ENCODE results near the gene PDSS2. TPM values are rescaled to one million over a fixed set of nuclear protein-coding genes. Genes with fewer than 3 reads are reported as not detected.

Gene PDSS2
- total and polyA plus RNA-seq, 4 donors = 10.5 to 20.9 (median 16.0) TPM

DNA sequence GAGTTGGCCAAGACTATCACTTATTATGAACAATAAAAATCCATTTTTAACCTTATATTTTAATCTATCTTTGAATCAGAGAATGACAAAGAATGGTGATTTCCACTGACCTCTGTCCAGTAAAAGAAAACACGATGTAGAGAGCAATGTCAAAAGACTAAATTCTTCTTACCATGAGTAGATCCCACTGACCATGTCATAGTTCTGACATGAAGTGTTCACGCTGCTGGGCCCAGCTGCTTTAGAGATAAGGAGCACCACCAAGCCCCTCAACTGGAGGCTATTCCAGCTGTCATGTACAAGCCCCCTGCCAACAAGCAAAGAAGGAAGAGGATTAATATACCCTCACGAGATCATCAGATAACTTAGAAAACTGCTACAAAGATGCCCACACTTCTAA lies 125.3 kb downstream of the PDSS2 start:
- Histone ChIP-seq H3K36me3 (ENCODE audit: control insufficient read depth in 4 of 4, insufficient read depth in 3 of 4, low read depth in 1 of 4, low read length in 3 of 4) (no peaks in the 10 kb centered on the region), H3K27me3 (ENCODE audit: control insufficient read depth in 4 of 4, insufficient read depth in 4 of 4, low read length in 3 of 4) (no peaks in the 10 kb centered on the region), H3K4me1 (ENCODE audit: control insufficient read depth in 4 of 4, insufficient read depth in 4 of 4, low read length in 3 of 4) (peaks cover 0 to 11% (median 2%) of the 10 kb centered on the region in 4 donors), H3K9me3 (ENCODE audit: control insufficient read depth in 4 of 4, low read length in 3 of 4) (no peaks in the 10 kb centered on the region), H3K27ac (ENCODE audit: low read depth in 1 of 2, low read length in 2 of 2) (no peak overlapping the region), H3K4me3 (ENCODE audit: low read depth in 1 of 3, low read length in 3 of 3) (no peak overlapping the region), H3K9ac (ENCODE audit: low read depth in 1 of 2, low read length in 2 of 2) (no peak overlapping the region)
- 96% methylated on average over 3 of the region's 3 CpGs for WGBS
- TF ChIP-seq RXRA (IDR thresholded peaks at IDR 0.05) = no peak
- no peak for TF ChIP-seq TAF1 (conservative IDR thresholded peaks at IDR 0.05)
- TF ChIP-seq GABPA (IDR thresholded peaks at IDR 0.05 in 1 of 2, conservative IDR thresholded peaks at IDR 0.05 in 1 of 2) = no peak
- no peak for TF ChIP-seq SP1 (IDR thresholded peaks at IDR 0.05)
- no peak for TF ChIP-seq FOXA2 (IDR thresholded peaks at IDR 0.05)
- no peak for TF ChIP-seq YY1 (IDR thresholded peaks at IDR 0.05)
- TF ChIP-seq NR2F2 (IDR thresholded peaks at IDR 0.05) = no peak
- TF ChIP-seq, protein P1, sequence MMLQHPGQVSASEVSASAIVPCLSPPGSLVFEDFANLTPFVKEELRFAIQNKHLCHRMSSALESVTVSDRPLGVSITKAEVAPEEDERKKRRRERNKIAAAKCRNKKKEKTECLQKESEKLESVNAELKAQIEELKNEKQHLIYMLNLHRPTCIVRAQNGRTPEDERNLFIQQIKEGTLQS (IDR thresholded peaks at IDR 0.05) = no peak
- TF ChIP-seq JUND (IDR thresholded peaks at IDR 0.05) = no peak
- TF ChIP-seq, protein P2, sequence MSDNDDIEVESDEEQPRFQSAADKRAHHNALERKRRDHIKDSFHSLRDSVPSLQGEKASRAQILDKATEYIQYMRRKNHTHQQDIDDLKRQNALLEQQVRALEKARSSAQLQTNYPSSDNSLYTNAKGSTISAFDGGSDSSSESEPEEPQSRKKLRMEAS (IDR thresholded peaks at IDR 0.05) = no peak
- TF ChIP-seq HNF4G (IDR thresholded peaks at IDR 0.05) = no peak
- TF ChIP-seq, protein P3, sequence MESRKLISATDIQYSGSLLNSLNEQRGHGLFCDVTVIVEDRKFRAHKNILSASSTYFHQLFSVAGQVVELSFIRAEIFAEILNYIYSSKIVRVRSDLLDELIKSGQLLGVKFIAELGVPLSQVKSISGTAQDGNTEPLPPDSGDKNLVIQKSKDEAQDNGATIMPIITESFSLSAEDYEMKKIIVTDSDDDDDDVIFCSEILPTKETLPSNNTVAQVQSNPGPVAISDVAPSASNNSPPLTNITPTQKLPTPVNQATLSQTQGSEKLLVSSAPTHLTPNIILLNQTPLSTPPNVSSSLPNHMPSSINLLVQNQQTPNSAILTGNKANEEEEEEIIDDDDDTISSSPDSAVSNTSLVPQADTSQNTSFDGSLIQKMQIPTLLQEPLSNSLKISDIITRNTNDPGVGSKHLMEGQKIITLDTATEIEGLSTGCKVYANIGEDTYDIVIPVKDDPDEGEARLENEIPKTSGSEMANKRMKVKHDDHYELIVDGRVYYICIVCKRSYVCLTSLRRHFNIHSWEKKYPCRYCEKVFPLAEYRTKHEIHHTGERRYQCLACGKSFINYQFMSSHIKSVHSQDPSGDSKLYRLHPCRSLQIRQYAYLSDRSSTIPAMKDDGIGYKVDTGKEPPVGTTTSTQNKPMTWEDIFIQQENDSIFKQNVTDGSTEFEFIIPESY (IDR thresholded peaks at IDR 0.05) = no peak
- TF ChIP-seq, protein P4, sequence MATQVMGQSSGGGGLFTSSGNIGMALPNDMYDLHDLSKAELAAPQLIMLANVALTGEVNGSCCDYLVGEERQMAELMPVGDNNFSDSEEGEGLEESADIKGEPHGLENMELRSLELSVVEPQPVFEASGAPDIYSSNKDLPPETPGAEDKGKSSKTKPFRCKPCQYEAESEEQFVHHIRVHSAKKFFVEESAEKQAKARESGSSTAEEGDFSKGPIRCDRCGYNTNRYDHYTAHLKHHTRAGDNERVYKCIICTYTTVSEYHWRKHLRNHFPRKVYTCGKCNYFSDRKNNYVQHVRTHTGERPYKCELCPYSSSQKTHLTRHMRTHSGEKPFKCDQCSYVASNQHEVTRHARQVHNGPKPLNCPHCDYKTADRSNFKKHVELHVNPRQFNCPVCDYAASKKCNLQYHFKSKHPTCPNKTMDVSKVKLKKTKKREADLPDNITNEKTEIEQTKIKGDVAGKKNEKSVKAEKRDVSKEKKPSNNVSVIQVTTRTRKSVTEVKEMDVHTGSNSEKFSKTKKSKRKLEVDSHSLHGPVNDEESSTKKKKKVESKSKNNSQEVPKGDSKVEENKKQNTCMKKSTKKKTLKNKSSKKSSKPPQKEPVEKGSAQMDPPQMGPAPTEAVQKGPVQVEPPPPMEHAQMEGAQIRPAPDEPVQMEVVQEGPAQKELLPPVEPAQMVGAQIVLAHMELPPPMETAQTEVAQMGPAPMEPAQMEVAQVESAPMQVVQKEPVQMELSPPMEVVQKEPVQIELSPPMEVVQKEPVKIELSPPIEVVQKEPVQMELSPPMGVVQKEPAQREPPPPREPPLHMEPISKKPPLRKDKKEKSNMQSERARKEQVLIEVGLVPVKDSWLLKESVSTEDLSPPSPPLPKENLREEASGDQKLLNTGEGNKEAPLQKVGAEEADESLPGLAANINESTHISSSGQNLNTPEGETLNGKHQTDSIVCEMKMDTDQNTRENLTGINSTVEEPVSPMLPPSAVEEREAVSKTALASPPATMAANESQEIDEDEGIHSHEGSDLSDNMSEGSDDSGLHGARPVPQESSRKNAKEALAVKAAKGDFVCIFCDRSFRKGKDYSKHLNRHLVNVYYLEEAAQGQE (IDR thresholded peaks at IDR 0.05) = no peak
- TF ChIP-seq HNF4A (conservative IDR thresholded peaks at IDR 0.05) = no peak
- TF ChIP-seq RAD21 (IDR thresholded peaks at IDR 0.05) = no peak
- TF ChIP-seq, protein P5, sequence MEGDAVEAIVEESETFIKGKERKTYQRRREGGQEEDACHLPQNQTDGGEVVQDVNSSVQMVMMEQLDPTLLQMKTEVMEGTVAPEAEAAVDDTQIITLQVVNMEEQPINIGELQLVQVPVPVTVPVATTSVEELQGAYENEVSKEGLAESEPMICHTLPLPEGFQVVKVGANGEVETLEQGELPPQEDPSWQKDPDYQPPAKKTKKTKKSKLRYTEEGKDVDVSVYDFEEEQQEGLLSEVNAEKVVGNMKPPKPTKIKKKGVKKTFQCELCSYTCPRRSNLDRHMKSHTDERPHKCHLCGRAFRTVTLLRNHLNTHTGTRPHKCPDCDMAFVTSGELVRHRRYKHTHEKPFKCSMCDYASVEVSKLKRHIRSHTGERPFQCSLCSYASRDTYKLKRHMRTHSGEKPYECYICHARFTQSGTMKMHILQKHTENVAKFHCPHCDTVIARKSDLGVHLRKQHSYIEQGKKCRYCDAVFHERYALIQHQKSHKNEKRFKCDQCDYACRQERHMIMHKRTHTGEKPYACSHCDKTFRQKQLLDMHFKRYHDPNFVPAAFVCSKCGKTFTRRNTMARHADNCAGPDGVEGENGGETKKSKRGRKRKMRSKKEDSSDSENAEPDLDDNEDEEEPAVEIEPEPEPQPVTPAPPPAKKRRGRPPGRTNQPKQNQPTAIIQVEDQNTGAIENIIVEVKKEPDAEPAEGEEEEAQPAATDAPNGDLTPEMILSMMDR (IDR thresholded peaks at IDR 0.05; ENCODE audit: low read depth, low read length, missing input control) = no peak
- no peak for TF ChIP-seq EGR1 (IDR thresholded peaks at IDR 0.05; ENCODE audit: low read depth in 2 of 2)
- TF ChIP-seq FOXA1 (IDR thresholded peaks at IDR 0.05) = no peak
- no peak for DNase-seq (ENCODE audit: low spot score)
